Dermis blood vessel endothelial cell (primary cell): Measurements from ENCODE around the gene HIPK2. TPM values are rescaled to one million over a fixed set of nuclear protein-coding genes. Genes with fewer than 3 reads are reported as not detected.
A peak's percentile ranks its signal among the peaks of the same experiment; 100 is the strongest.

Experiments
- DNase-seq: peaks from one replicate; pipeline ENCODE4 v3.0.0; 2010
- total RNA-seq: library from RNA; depleted of rRNA; stranded (reverse); fragments of >200 nt; gene quantifications from 2 replicates; pipeline ENCODE4 v1.2.3, GENCODE V29; 2014

HIPK2 gene
- total RNA-seq, 1 donor from 2014 or later: 11.6 TPM

DNA sequence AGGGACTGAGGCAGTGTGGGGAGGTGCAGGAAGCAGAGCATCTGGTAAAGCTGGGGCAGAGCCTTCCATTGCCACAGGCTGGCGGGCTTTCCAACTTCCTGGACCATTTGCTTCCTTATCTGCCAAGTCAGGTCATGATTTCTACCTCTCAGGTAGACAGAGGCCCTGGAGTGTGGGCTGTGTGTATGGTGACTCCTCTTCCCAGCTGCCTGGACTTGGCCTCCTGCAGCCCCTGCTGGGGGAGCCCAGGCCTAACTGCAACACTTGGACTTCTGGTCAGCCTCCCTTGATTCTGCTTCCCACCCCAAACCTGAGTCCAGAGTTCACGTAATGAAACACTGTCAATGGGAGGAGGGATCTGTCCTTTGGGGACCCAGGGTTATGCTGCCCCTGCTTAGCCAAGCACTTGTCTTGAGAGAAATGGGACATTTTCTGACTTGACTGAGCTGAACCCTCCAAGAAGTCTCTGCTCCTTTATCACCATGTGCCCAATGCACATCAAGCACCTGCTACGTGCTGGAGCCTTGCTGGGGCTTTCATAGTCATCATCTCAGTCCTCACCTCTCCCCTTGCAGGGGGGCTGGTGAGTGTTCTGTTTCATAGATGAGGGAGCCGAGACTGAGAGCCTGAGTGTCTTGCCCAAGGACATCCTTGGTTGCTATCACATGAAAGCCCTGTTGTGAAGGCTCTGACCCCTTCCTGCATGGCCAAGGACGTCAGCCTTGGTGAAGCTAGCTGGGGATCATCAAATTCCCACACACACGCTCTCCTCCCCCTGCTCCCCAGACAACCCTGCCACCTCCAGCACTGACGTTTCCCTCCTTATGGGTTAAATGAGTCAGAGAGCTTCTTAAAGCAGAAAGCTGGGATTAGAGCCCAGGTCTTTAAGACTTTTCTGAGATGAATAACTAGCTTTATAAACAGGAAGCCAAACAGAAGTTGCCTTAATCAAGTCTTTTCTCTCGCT is 250.9 kb downstream of the HIPK2 start:
- DNase-seq: peak; percentile 34

DNA sequence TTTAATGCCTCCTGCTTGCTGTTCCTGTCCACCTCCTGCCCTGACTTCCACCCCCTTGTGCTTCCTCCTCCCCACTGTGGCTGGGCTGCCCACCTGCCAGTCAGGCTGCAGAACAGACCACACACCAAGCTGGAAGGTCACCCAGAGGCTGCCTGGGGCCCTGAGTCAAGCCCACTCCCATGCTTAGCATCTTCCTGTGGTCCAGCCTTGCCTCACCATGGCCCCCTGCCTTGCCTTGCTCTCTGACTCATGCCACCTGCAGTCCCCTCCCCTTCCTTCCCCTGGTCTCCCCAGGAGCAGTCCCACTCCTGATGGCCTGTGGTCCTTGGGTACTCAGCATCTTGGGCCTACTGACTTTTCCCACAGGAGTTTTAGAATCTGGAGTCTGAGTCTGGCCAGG is 252.0 kb downstream of the HIPK2 start:
- no peak for DNase-seq

DNA sequence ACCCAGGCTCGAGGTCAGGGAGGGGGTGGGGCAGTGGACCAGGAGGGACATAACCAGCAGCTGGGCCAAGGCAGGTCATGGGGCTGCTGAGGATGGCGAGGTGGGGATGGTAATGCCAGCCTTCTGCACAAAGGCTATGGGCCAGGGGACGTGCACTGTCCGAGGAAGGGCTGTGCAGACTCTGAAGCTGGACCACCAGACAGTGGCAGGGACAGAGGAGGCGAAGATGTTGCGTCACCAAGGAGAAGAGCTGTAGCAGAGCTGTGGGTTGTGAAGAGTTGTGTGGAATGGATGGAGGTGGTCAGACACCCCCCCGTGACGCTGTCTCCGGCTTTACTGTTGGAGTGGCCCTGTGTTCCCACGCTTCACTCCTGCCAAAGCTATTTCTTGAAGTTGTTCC is 252.6 kb downstream of the HIPK2 start:
- DNase-seq: no peak

DNA sequence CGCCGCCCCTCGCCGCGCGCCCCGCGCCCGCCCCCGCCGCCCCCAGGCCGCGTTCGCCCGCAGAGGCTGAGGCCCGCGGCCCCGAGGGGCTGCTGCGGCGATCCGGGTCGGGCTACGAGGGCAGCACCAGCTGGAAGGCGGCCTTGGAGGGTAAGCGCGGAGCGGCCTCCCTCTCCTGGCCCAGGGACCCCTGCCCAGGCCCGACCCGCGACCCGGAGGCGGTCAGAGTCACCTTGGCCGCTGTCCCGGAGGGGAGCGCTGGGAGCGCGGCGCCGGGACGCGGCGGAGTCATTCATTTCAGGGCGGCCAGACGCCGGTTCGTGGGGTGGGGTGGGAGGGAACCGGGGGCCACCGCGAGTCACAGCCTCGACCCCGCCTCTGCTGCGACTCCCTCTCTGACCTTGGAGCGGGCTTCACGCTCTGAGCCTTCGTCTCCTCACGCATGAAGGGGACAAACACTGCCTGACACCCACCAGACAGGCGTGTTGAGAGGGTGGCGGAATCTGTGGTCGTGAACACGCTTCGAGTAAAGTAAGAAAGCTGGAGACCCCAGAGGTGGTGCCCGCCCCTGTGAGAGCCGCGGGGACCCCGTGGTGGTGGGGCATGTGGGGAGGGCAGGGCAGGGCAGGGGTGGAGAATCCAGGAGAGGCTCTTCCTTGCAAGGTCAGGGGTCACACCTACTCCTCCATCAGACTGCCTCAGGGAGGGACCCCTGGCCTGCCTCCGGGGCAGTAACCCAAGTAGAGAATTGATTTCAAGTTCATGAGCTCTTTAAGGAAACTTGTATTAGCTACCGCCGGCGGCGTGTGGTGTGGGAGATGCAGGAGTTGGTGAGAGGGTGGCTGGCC is 253.6 kb downstream of the HIPK2 start:
- DNase-seq: no peak

DNA sequence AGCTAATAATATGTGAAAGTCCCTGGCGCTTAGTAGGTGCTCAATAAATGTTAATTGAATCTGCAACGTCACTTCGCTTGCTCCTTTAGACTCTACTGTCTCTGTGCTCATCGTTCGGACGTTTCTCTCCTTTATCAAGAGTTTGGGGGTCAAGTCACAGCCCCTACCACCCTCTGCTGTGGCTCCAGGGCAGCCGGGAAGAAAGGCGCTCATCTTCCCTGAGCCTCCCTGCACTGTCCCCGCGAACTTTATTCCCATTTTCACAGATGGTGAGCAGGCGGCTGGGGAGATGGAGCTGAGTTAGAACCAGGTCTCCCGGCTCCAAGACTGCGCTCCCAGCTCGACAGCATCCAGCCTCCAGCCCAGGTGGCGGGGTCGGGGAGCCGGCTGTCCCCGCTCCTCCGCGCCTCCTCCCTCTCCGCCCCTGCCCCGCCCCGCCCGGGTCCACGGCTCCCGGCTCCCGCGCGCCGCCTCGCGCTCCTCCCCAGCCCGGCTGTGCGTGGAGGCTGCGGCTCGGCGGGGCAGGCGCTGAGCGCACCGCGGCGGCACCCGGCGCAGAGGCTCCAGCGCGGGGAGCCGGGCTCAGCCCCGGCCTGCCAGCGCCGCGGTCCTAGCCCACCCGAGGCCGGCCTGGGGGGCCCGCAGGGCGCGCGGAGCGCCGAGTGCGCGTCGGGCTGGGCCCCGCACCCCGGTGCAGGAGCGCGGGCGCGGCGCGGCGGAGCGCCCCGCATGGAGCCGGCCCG is 254.4 kb downstream of the HIPK2 start, which contains the start of gene CLEC2L:
Gene CLEC2L (plus strand): TSS at position 487 of the 743 bp plus-strand sequence. CDS start 243 bp downstream, at position 730.
- no peak for DNase-seq

DNA sequence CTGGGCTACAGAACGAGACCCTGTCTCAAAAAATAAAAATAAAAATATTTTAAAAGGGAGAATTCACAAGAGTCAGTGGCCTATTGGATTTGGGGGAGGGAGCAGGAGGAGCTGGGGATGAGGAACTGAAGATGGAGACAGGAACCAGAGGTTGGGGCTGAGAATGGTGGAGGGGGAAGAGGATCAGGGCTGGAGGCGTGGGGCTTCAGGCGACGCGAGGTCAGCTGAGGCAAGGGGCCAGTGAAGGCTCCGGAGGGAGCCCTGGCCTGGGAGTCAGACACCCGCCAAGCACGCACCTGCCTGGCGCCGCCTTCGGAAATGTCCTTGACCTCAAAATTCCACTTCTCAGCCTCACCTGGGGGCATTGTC is 255.0 kb downstream of the HIPK2 start:
- no peak for DNase-seq

DNA sequence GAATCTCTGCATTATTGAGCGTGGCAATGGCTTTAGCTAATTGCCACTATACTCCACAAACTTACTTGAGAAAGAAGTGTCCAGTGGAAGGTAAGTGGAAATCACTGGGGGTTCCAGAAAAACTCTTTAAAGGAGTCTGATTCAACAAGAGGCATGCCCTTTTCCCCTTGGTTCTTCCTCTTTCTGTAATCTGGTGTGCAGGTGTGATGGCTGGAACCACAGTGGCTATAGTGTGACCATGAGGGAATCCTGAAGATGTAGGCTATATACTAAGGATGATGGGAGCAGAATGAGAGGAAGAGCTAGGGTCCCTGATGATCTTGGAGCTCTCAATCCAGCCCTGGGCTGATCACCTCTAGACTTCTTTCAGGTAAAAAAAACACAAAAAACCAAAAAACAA is 256.4 kb downstream of the HIPK2 start:
- DNase-seq: no peak

DNA sequence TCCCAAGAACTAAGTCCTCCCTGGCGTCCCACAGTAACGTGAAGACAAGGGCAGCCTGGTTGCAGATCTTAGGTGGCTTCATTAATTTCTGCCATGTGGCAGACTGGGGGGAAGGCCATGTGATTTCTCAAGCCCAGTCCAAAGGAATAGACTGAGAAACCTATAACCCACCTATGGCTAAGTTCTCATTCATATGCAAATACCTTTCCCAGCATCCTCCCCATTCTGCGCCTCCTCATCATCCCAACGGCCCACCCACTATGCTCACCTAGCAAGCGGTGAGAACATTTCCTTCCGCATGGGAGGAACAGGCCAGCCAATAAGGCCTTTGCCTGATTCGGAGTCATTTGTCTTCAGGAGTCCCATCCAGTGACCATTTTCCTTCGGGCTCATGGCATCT is 262.5 kb downstream of the HIPK2 start:
- no peak for DNase-seq

Other genes with a start within 250 kb of the HIPK2 start
- 0.17 and 2.0 TPM in 2 replicates for gene TBXAS1, start 51.3 kb upstream of the HIPK2 start, total RNA-seq